Prostate gland (tissue), 2 donors: ENCODE measurements around the gene C5orf15. TPM values are rescaled to one million over a fixed set of nuclear protein-coding genes. Genes with fewer than 3 reads are reported as not detected.
"Not testable (repeated sequence)": the region's sequence is repeated elsewhere in the genome, so short reads cannot be mapped to it uniquely, and the experiment has no call there.

Experiments used
- DNase-seq: peaks from one replicate; pipeline ENCODE4 v3.0.0-alpha.2; 2019; ENCODE audit warnings: low spot score
- H3K27ac ChIP-seq, 2 donors: fragments of 200-600 bp; sonication (generic); 2 replicates each; pipeline ENCODE4 v1.5.1; 2017 to 2019
- H3K27me3 ChIP-seq: fragments of 200-600 bp; sonication (generic); replicated peaks from 2 replicates; pipeline ENCODE4 v1.5.1; 2019; ENCODE audit not compliant: insufficient read depth
- H3K36me3 ChIP-seq, 2 donors: fragments of 200-600 bp; sonication (generic); 1 replicate in 1 of 2; 2 replicates in 1 of 2; pipeline versions ENCODE4 v1.5.1 to v1.8.1; 2017 to 2019
- H3K4me1 ChIP-seq: fragments of 200-600 bp; sonication (generic); replicated peaks from 2 replicates; pipeline ENCODE4 v1.5.1; 2019
- H3K4me3 ChIP-seq, 2 donors: fragments of 200-600 bp; sonication (generic); 2 replicates each; pipeline ENCODE4 v1.5.1; 2017 to 2019
- H3K9me3 ChIP-seq: fragments of 200-600 bp; sonication (generic); 2 replicates; pipeline ENCODE4 v1.5.1; 2017
- CTCF ChIP-seq, 4 experiments: fragments of 200-600 bp in 2 of 4; fragments of 450-650 bp in 2 of 4; sonication (generic) in 2 of 4; IDR thresholded peaks; 1 replicate in 3 of 4; 2 replicates in 1 of 4; pipeline ENCODE4 v1.5.1; 2016 to 2019; ENCODE audit warnings: antibody characterized with exemption in 4 of 4, mild to moderate bottlenecking in 2 of 4, moderate library complexity in 2 of 4
- POLR2A ChIP-seq: fragments of 450-650 bp; IDR thresholded peaks from one replicate; pipeline ENCODE4 v1.6.1; 2016; ENCODE audit warnings: antibody characterized with exemption, mild to moderate bottlenecking
- POLR2AphosphoS5 ChIP-seq: sonication (generic); formaldehyde crosslinking; IDR thresholded peaks from one replicate; pipeline ENCODE4 v1.6.1; 2017; ENCODE audit warnings: antibody characterized with exemption
- WGBS: methylation state at CpG from one replicate; pipeline ENCODE4 v1.1.5; 2018; 5-methylcytosine and 5-hydroxymethylcytosine counted together
- intact Hi-C: fragments of 100-400 bp; cut with DNase I; formaldehyde crosslinking; loops from one replicate; pipeline ENCODE4 v1.14.2; 2022
- total RNA-seq, 2 donors: library from RNA; depleted of rRNA; stranded (reverse); fragments of >200 nt; gene quantifications; one replicate each; pipeline ENCODE4 v1.1.0, GENCODE V29; 2016

The C5orf15 gene
- total RNA-seq, 2 donors from 2014 or later, result 68.4 to 71.8 TPM

DNA sequence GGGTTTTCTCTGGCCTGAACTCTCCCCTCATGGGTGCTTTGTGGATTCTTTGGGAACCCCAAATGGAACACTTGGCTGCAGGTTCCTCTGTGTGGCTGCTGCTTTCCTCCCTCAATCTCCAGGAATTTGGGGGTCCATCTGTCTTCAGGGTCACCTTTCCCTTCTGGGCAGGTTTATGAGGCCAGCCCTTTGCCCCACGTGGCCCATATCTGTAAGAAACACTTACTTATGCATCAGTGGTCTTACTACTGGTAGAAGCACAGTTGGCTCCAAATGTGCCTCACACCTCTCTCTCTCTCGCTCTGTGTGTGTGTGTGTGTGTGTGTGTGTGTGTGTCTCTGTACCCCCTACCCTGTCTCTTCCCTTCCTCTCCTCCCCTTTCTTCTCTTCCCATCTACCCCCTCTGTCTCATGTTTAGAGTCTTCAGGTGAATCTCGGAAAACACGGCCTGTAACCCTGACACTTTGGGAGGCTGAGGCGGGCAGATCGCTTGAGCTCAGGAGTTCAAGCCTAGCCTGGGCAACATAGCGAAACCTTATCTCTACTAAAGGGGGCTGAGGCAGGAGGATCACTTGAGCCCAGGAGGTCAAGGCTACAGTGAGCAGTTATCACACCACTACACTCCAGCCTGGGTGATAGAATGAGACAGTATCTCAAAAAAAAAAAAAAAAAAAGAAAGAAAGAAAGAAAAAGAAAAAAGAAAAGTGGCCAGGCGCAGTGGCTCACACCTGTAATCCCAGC, 26.8 kb downstream of the C5orf15 start:
- intact Hi-C loops, result no loop called here
- 91% methylated on average over 8 of the region's 8 CpGs for WGBS
- no peak for DNase-seq

DNA sequence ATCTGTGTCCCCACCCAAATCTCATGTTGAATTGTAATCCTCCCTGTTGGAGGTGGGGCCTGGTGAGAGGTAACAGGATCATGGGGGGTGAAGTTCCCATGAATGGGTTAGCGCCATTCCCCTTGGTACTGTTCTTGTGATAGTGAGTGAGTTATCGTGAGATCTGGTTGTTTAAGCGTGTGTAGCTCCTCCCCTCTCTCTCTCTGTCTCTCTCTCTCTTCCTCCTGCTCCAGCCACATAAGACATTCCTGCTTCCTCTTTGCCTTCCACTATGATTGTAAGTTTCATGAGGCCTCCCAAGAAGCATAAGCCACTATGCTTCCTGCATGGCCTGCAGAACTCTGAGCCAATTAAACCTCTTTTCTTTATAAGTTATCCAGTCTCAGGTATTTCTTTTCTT, 28.8 kb downstream of the C5orf15 start:
- H3K4me1 ChIP-seq, result no peaks in the 10 kb centered on the region
- no peak for DNase-seq
- H3K4me3 ChIP-seq, result no peak overlapping the region
- intact Hi-C loops, result no loop called here
- H3K36me3 ChIP-seq, result no peaks in the 10 kb centered on the region
- 96% methylated on average over 3 of the region's 3 CpGs for WGBS
- no peak for TF ChIP-seq POLR2A
- no peak for TF ChIP-seq CTCF (IDR thresholded peaks at IDR 0.05)
- TF ChIP-seq POLR2AphosphoS5, result no peak
- H3K27me3 ChIP-seq, result no peaks in the 10 kb centered on the region
- H3K9me3 ChIP-seq, result no peaks in the 10 kb centered on the region
- no peak overlapping the region for H3K27ac ChIP-seq

More for the DNA sequence above, 26.8 kb downstream of the C5orf15 start:
- no peaks in the 10 kb centered on the region for H3K9me3 ChIP-seq
- H3K27me3 ChIP-seq, result no peaks in the 10 kb centered on the region
- H3K36me3 ChIP-seq, result no peaks in the 10 kb centered on the region
- H3K4me1 ChIP-seq, result no peaks in the 10 kb centered on the region
- no peak overlapping the region for H3K27ac ChIP-seq
- no peak overlapping the region for H3K4me3 ChIP-seq
- TF ChIP-seq CTCF (IDR thresholded peaks at IDR 0.05) (no peak), POLR2A (no peak), POLR2AphosphoS5 (no peak)

- Histone ChIP-seq H3K27ac (no peak overlapping the region), H3K9me3 (no peaks in the 10 kb centered on the region), H3K27me3 (no peaks in the 10 kb centered on the region), H3K4me3 (no peak overlapping the region), H3K4me1 (no peaks in the 10 kb centered on the region), H3K36me3 (no peaks in the 10 kb centered on the region)
- DNase-seq, result no peak
- intact Hi-C loops, result no loop called here
- WGBS, result 87% methylated on average over 3 of the region's 3 CpGs
- no peak for TF ChIP-seq POLR2AphosphoS5
- no peak for TF ChIP-seq POLR2A
- no peak for TF ChIP-seq CTCF (IDR thresholded peaks at IDR 0.05)
These were observed 29.5 kb downstream of the C5orf15 start for GRCh38 chr5:133938929-133939328.

- Histone ChIP-seq H3K4me3 (no peak overlapping the region), H3K36me3 (no peaks in the 10 kb centered on the region), H3K4me1 (no peaks in the 10 kb centered on the region), H3K27me3 (no peaks in the 10 kb centered on the region), H3K9me3 (no peaks in the 10 kb centered on the region), H3K27ac (no peak overlapping the region)
- no peak for DNase-seq
- TF ChIP-seq CTCF (IDR thresholded peaks at IDR 0.05) (no peak), POLR2A (no peak), POLR2AphosphoS5 (no peak)
- intact Hi-C loops, result no loop called here
- 55% methylated on average over 6 of the region's 6 CpGs for WGBS
These were observed 30.2 kb downstream of the C5orf15 start for GRCh38 chr5:133938039-133938821.

DNA sequence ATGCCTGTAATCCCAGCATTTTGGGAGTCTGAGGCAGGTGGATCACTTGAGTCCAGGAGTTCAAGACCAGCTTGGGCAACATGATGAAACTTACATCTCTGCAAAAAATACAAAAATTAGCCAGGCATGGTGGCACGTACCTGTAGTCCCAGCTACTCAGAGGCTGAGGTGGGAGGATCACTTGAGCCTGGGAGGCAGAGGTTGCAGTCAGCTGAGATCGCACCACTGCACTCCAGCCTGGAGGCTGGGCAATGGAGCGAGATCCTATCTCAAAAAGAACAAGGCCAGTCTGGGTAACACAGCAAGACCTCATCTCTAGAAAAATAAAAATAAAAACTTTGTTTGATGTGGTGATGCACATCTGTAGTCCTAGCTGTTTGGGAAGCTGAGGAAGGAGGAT, 30.8 kb downstream of the C5orf15 start:
- H3K4me3 ChIP-seq, H3K27me3 ChIP-seq, H3K9me3 ChIP-seq, DNase-seq, H3K4me1 ChIP-seq, intact Hi-C loops, H3K27ac ChIP-seq, H3K36me3 ChIP-seq: not testable (repeated sequence)
- 99% methylated on average over 3 of the region's 3 CpGs for WGBS
